ENCODE results near the gene TRAF2.

DNA sequence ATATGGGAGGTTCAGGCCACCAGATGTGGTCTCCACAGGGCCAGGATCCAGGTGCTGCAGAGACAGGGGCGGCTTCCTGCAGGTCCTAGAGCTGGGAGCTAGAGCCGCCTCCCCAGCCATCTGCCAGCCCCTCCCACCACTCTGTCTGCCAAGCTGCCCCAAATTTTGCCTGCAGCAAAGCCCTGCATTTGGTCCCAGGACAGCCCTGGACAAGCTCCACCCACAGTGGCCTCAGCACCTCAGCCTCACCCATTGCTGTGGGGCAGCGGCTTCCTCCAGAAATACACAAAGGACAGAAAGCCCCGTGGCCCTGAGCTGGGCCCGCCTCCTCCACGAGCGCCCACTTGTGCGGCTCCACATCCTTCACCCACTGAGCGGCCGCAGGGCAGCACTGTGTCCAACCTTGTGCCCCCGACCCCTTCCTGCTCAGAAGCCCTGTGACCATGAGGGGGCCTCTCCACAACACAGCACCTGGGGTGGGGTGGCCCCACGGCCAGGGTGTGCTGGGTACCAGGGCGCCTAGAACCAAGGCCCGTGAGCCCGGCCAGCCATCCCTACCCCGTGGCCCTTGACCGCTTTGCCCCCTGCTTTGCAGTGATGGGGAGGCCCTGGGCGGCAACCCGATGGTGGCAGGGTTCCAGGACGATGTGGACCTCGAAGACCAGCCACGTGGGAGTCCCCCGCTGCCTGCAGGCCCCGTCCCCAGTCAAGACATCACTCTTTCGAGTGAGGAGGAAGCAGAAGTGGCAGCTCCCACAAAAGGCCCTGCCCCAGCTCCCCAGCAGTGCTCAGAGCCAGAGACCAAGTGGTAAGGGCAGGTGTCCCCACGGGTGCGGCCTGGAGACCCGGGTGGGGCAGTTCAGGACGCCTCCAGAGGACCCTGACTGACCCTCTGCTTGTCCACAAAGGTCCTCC is 47.7 kb upstream of the TRAF2 start:
- TF ChIP-seq CEBPB (IDR thresholded peaks at IDR 0.05) = no peak
- TF ChIP-seq, protein P1, sequence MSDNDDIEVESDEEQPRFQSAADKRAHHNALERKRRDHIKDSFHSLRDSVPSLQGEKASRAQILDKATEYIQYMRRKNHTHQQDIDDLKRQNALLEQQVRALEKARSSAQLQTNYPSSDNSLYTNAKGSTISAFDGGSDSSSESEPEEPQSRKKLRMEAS (IDR thresholded peaks at IDR 0.05) = no peak
- TF ChIP-seq TAF1 (IDR thresholded peaks at IDR 0.05; ENCODE audit: low read depth) = no peak

Measured in Ishikawa (cell line).